Measurements from ENCODE around the gene RGS6. TPM values are rescaled to one million over a fixed set of nuclear protein-coding genes. Genes with fewer than 3 reads are reported as not detected.

RGS6 gene
- total and polyA plus RNA-seq, 5 donors from 2014 or later = 0.13 to 1.5 (median 0.69) TPM

GRCh38 chr14:72094844-72095582 lies 162.8 kb downstream of the RGS6 start:
- no peaks in the 10 kb centered on the region for H3K27me3 ChIP-seq (ENCODE audit: control insufficient read depth, insufficient read depth, low read length)
- DNase-seq (no peak), ATAC-seq (ENCODE audit: low read depth in 2 of 2) (no peak)
- peak overlapping the region; percentile 58 for H3K4me3 ChIP-seq (ENCODE audit: low read depth, low read length)
- H3K36me3 Mint-ChIP-seq = no peaks in the 10 kb centered on the region
- H3K27ac ChIP-seq (ENCODE audit: insufficient read depth, low read length, poor library complexity, severe bottlenecking) = no peak overlapping the region
- peaks cover 0 to 20% (median 12%) of the 10 kb centered on the region in 4 donors for H3K4me1 Mint-ChIP-seq
- H3K36me3 ChIP-seq (ENCODE audit: control insufficient read depth, insufficient read depth, low read length) = no peaks in the 10 kb centered on the region
- H3K9me3 Mint-ChIP-seq = peaks cover 0 to 4% (median 0%) of the 10 kb centered on the region in 7 donors
- peak overlapping the region in 3 of 4 donors; percentile 20 to 63 (median 49) for H3K4me3 Mint-ChIP-seq
- peak overlapping the region; percentile 18 to 82 (median 27) for H3K27ac Mint-ChIP-seq
- no peaks in the 10 kb centered on the region for H3K4me1 ChIP-seq (ENCODE audit: control insufficient read depth, insufficient read depth, low read length, poor library complexity, severe bottlenecking)
- H3K27me3 Mint-ChIP-seq = peaks cover 4% of the 10 kb centered on the region
- no peaks in the 10 kb centered on the region for H3K9me3 ChIP-seq (ENCODE audit: control insufficient read depth in 2 of 2, low read length in 2 of 2)

- Histone ChIP-seq H3K9me3 (ENCODE audit: control insufficient read depth in 2 of 2, low read length in 2 of 2) (no peaks in the 10 kb centered on the region), H3K4me1 (ENCODE audit: control insufficient read depth, insufficient read depth, low read length, poor library complexity, severe bottlenecking) (no peaks in the 10 kb centered on the region), H3K27ac (ENCODE audit: insufficient read depth, low read length, poor library complexity, severe bottlenecking) (no peak overlapping the region), H3K4me3 (ENCODE audit: low read depth, low read length) (no peak overlapping the region), H3K27me3 (ENCODE audit: control insufficient read depth, insufficient read depth, low read length) (no peaks in the 10 kb centered on the region), H3K36me3 (ENCODE audit: control insufficient read depth, insufficient read depth, low read length) (no peaks in the 10 kb centered on the region)
- Mint-ChIP-seq H3K27me3 (peaks cover 6% of the 10 kb centered on the region), H3K4me1 (peaks cover 0 to 20% (median 12%) of the 10 kb centered on the region in 4 donors), H3K27ac (no peak overlapping the region), H3K9me3 (peaks cover 0 to 4% (median 0%) of the 10 kb centered on the region in 7 donors), H3K36me3 (no peaks in the 10 kb centered on the region), H3K4me3 (no peak overlapping the region)
- DNase-seq (no peak), ATAC-seq (ENCODE audit: low read depth in 2 of 2) (no peak)
Observed at GRCh38 chr14:72097173-72097783, 165.0 kb downstream of the RGS6 start.

GRCh38 chr14:72098210-72098609 lies 166.0 kb downstream of the RGS6 start:
- H3K36me3 Mint-ChIP-seq = no peaks in the 10 kb centered on the region
- no peaks in the 10 kb centered on the region for H3K9me3 ChIP-seq (ENCODE audit: control insufficient read depth in 2 of 2, low read length in 2 of 2)
- no peak overlapping the region for H3K4me3 ChIP-seq (ENCODE audit: low read depth, low read length)
- H3K27me3 ChIP-seq (ENCODE audit: control insufficient read depth, insufficient read depth, low read length) = no peaks in the 10 kb centered on the region
- no peak overlapping the region for H3K4me3 Mint-ChIP-seq
- peaks cover 0 to 20% (median 12%) of the 10 kb centered on the region in 4 donors for H3K4me1 Mint-ChIP-seq
- no peaks in the 10 kb centered on the region for H3K4me1 ChIP-seq (ENCODE audit: control insufficient read depth, insufficient read depth, low read length, poor library complexity, severe bottlenecking)
- H3K9me3 Mint-ChIP-seq = peaks cover 0 to 4% (median 0%) of the 10 kb centered on the region in 7 donors
- no peak overlapping the region for H3K27ac ChIP-seq (ENCODE audit: insufficient read depth, low read length, poor library complexity, severe bottlenecking)
- no peaks in the 10 kb centered on the region for H3K36me3 ChIP-seq (ENCODE audit: control insufficient read depth, insufficient read depth, low read length)
- DNase-seq = no peak
- H3K27ac Mint-ChIP-seq = no peak overlapping the region
- ATAC-seq (ENCODE audit: low read depth in 2 of 2) = no peak
- H3K27me3 Mint-ChIP-seq = peaks cover 9% of the 10 kb centered on the region

DNA sequence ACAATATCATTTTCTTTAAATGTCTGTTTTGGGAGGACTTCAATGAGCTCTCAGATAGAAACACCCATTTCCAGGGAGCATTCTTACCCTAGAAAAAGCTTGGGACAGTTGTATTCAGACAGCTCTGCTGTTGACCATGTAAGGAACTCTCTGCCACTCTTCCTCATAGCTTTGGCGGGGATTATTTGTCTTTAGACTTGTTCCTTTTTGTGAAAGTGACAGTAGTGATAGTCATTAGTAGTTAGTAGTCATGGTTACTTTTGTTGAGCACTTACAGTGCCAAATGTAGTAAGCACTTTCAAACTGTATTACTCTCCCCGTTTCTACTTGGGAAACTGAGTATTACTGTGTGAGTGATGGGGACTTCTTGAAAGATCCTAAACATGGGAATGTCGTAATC lies 167.3 kb downstream of the RGS6 start:
- no peaks in the 10 kb centered on the region for H3K4me1 ChIP-seq (ENCODE audit: control insufficient read depth, insufficient read depth, low read length, poor library complexity, severe bottlenecking)
- H3K4me1 Mint-ChIP-seq = peaks cover 3 to 11% (median 9%) of the 10 kb centered on the region in 4 donors
- no peaks in the 10 kb centered on the region for H3K36me3 Mint-ChIP-seq
- no peak overlapping the region for H3K27ac ChIP-seq (ENCODE audit: insufficient read depth, low read length, poor library complexity, severe bottlenecking)
- no peak overlapping the region for H3K4me3 ChIP-seq (ENCODE audit: low read depth, low read length)
- peaks cover 0 to 4% (median 0%) of the 10 kb centered on the region in 7 donors for H3K9me3 Mint-ChIP-seq
- no peak for ATAC-seq (ENCODE audit: low read depth in 2 of 2)
- peaks cover 12% of the 10 kb centered on the region for H3K27me3 Mint-ChIP-seq
- H3K27ac Mint-ChIP-seq = no peak overlapping the region
- H3K27me3 ChIP-seq (ENCODE audit: control insufficient read depth, insufficient read depth, low read length) = no peaks in the 10 kb centered on the region
- DNase-seq = no peak
- H3K9me3 ChIP-seq (ENCODE audit: control insufficient read depth in 2 of 2, low read length in 2 of 2) = no peaks in the 10 kb centered on the region
- no peaks in the 10 kb centered on the region for H3K36me3 ChIP-seq (ENCODE audit: control insufficient read depth, insufficient read depth, low read length)
- no peak overlapping the region for H3K4me3 Mint-ChIP-seq

DNA sequence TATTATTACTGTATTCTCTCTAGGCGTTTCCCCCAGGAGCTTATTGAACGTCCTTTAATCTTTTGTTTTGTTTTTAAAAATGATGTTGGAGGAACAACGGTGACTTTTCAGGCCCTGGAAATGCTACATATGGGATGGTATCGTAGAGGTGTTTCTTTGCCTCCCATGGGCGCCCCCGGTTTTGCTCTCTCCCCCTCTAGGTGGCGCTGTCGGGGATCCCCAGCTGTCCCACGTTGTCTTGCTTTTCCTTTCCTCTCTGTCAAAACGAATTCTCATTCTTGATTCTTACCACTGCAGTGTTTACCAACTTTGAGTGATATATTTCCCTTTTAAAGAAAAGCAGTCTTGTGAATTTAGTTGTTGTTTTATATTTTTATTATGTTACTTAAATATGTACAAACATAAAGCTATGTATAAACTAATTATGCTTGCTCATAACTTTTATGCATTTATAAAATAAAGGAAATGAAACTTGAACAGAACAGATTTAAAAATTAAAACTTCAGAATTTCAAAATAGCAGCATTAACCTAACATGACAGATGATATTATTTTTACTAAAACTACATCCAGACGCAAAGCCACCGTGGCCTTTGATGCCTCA lies 171.9 kb downstream of the RGS6 start:
- peaks cover 4% of the 10 kb centered on the region for H3K27me3 ChIP-seq (ENCODE audit: control insufficient read depth, insufficient read depth, low read length)
- H3K36me3 ChIP-seq (ENCODE audit: control insufficient read depth, insufficient read depth, low read length) = no peaks in the 10 kb centered on the region
- Mint-ChIP-seq H3K36me3 (no peaks in the 10 kb centered on the region), H3K27me3 (peaks cover 31% of the 10 kb centered on the region), H3K4me3 (no peak overlapping the region), H3K9me3 (peaks cover 0 to 4% (median 0%) of the 10 kb centered on the region in 7 donors), H3K27ac (no peak overlapping the region), H3K4me1 (peaks cover 0 to 3% (median 0%) of the 10 kb centered on the region in 4 donors)
- H3K4me3 ChIP-seq (ENCODE audit: low read depth, low read length) = no peak overlapping the region
- DNase-seq (peak in 2 of 3 donors; percentile 11 to 26), ATAC-seq (ENCODE audit: low read depth in 2 of 2) (no peak)
- H3K9me3 ChIP-seq (ENCODE audit: control insufficient read depth in 2 of 2, low read length in 2 of 2) = no peaks in the 10 kb centered on the region
- no peak overlapping the region for H3K27ac ChIP-seq (ENCODE audit: insufficient read depth, low read length, poor library complexity, severe bottlenecking)
- H3K4me1 ChIP-seq (ENCODE audit: control insufficient read depth, insufficient read depth, low read length, poor library complexity, severe bottlenecking) = no peaks in the 10 kb centered on the region

GRCh38 chr14:72111911-72112310 lies 179.7 kb downstream of the RGS6 start:
- H3K4me3 Mint-ChIP-seq = no peak overlapping the region
- peaks cover 12% of the 10 kb centered on the region for H3K27me3 Mint-ChIP-seq
- no peak for DNase-seq
- H3K27me3 ChIP-seq (ENCODE audit: control insufficient read depth, insufficient read depth, low read length) = peaks cover 2% of the 10 kb centered on the region
- no peaks in the 10 kb centered on the region for H3K36me3 Mint-ChIP-seq
- H3K36me3 ChIP-seq (ENCODE audit: control insufficient read depth, insufficient read depth, low read length) = no peaks in the 10 kb centered on the region
- H3K27ac ChIP-seq (ENCODE audit: insufficient read depth, low read length, poor library complexity, severe bottlenecking) = no peak overlapping the region
- no peak overlapping the region for H3K4me3 ChIP-seq (ENCODE audit: low read depth, low read length)
- H3K4me1 Mint-ChIP-seq = no peaks in the 10 kb centered on the region
- no peaks in the 10 kb centered on the region for H3K4me1 ChIP-seq (ENCODE audit: control insufficient read depth, insufficient read depth, low read length, poor library complexity, severe bottlenecking)
- ATAC-seq (ENCODE audit: low read depth in 2 of 2) = no peak
- H3K9me3 ChIP-seq (ENCODE audit: control insufficient read depth in 2 of 2, low read length in 2 of 2) = no peaks in the 10 kb centered on the region
- peaks cover 0 to 4% (median 0%) of the 10 kb centered on the region in 7 donors for H3K9me3 Mint-ChIP-seq
- no peak overlapping the region for H3K27ac Mint-ChIP-seq

- Histone ChIP-seq H3K36me3 (ENCODE audit: control insufficient read depth, insufficient read depth, low read length) (no peaks in the 10 kb centered on the region), H3K27ac (ENCODE audit: insufficient read depth, low read length, poor library complexity, severe bottlenecking) (no peak overlapping the region), H3K4me3 (ENCODE audit: low read depth, low read length) (no peak overlapping the region), H3K4me1 (ENCODE audit: control insufficient read depth, insufficient read depth, low read length, poor library complexity, severe bottlenecking) (peaks cover 7% of the 10 kb centered on the region), H3K9me3 (ENCODE audit: control insufficient read depth in 2 of 2, low read length in 2 of 2) (no peaks in the 10 kb centered on the region), H3K27me3 (ENCODE audit: control insufficient read depth, insufficient read depth, low read length) (no peaks in the 10 kb centered on the region)
- Mint-ChIP-seq H3K4me1 (peaks cover 0 to 22% (median 6%) of the 10 kb centered on the region in 4 donors), H3K4me3 (peak overlapping the region in 1 of 4 donors; percentile 56), H3K27me3 (peaks cover 12% of the 10 kb centered on the region), H3K36me3 (no peaks in the 10 kb centered on the region), H3K9me3 (peaks cover 0 to 2% (median 0%) of the 10 kb centered on the region in 7 donors), H3K27ac (peak overlapping the region in 1 of 3 donors; percentile 53)
- ATAC-seq (ENCODE audit: low read depth in 2 of 2) (no peak), DNase-seq (no peak)
Observed at GRCh38 chr14:72118841-72119240, 186.6 kb downstream of the RGS6 start.
